ENCODE results near the gene COQ10A. TPM values are rescaled to one million over a fixed set of nuclear protein-coding genes. Genes with fewer than 3 reads are reported as not detected.

COQ10A gene
- total and polyA plus RNA-seq, 10 of the 15 experiments (the other 5 are each of a cell fraction or from before 2014, with no cell fraction given): 3.3 to 19.5 (median 6.9) TPM

- TF ChIP-seq NBN (IDR thresholded peaks at IDR 0.05) (no peak), PAX8 (IDR thresholded peaks at IDR 0.05) (no peak), YBX1 (IDR thresholded peaks at IDR 0.05) (no peak), POLR2AphosphoS2 (IDR thresholded peaks at IDR 0.05; ENCODE audit: low read depth, low read length) (no peak), MYC (IDR thresholded peaks at IDR 0.05; ENCODE audit: insufficient read depth, insufficient read length, insufficient replicate concordance, low read length, severe bottlenecking) (no peak), ZBTB40 (IDR thresholded peaks at IDR 0.05; ENCODE audit: borderline replicate concordance) (no peak), PRDM15 (CRISPR knock-in tag; IDR thresholded peaks at IDR 0.05) (no peak)
Observed at GRCh38 chr12:56304276-56304675, 37.5 kb downstream of the COQ10A start (continued).
